HepG2 (cell line): Measurements from ENCODE around the gene FOSB. TPM values are rescaled to one million over a fixed set of nuclear protein-coding genes. Genes with fewer than 3 reads are reported as not detected.

Experiments
- DR1 ChIP-seq: sonication (generic); formaldehyde crosslinking; IDR thresholded peaks from 2 replicates; pipeline ENCODE4 v1.8.0; 2021; ENCODE audit warnings: mild to moderate bottlenecking, missing genetic modification reagents, inconsistent platforms
- ISL2 ChIP-seq: sonication (generic); formaldehyde crosslinking; IDR thresholded peaks from 2 replicates; pipeline ENCODE4 v1.5.0; 2020; ENCODE audit warnings: missing genetic modification reagents
- REPIN1 ChIP-seq: sonication (generic); formaldehyde crosslinking; IDR thresholded peaks from 2 replicates; pipeline ENCODE4 v1.8.0; 2022; ENCODE audit warnings: missing genetic modification reagents, low read depth, mild to moderate bottlenecking, borderline replicate concordance
- SNAPC2 ChIP-seq: sonication (generic); formaldehyde crosslinking; IDR thresholded peaks from 2 replicates; pipeline ENCODE4 v1.8.1; 2022; ENCODE audit warnings: mild to moderate bottlenecking, missing genetic modification reagents
- YEATS2 ChIP-seq: sonication (generic); formaldehyde crosslinking; IDR thresholded peaks from 2 replicates; pipeline ENCODE4 v1.4.0; 2020; ENCODE audit warnings: missing genetic modification reagents, borderline replicate concordance
- YEATS4 ChIP-seq: sonication (generic); formaldehyde crosslinking; IDR thresholded peaks from 2 replicates; pipeline ENCODE4 v1.4.0; 2020; ENCODE audit warnings: missing genetic modification reagents, borderline replicate concordance
- ZBTB38 ChIP-seq: sonication (generic); formaldehyde crosslinking; IDR thresholded peaks from 2 replicates; pipeline ENCODE4 v1.5.1; 2020; ENCODE audit warnings: mild to moderate bottlenecking, missing genetic modification reagents
- ZMAT3 ChIP-seq: sonication (generic); formaldehyde crosslinking; conservative IDR thresholded peaks from 2 replicates; pipeline ENCODE4 v1.7.0; 2021; ENCODE audit warnings: missing genetic modification reagents
- ZNF138 ChIP-seq: sonication (generic); formaldehyde crosslinking; IDR thresholded peaks from 2 replicates; pipeline ENCODE4 v1.5.0; 2020; ENCODE audit warnings: mild to moderate bottlenecking, low read depth, missing genetic modification reagents
- ZNF660 ChIP-seq: sonication (generic); formaldehyde crosslinking; IDR thresholded peaks from 2 replicates; pipeline ENCODE4 v1.5.1; 2020; ENCODE audit warnings: mild to moderate bottlenecking, low read depth, missing genetic modification reagents, borderline replicate concordance
- ZNF678 ChIP-seq: sonication (generic); formaldehyde crosslinking; IDR thresholded peaks from 2 replicates; pipeline ENCODE4 v1.4.0; 2020; ENCODE audit warnings: mild to moderate bottlenecking, missing genetic modification reagents
- ZNF83 ChIP-seq: sonication (generic); formaldehyde crosslinking; IDR thresholded peaks from 2 replicates; pipeline ENCODE4 v1.4.0; 2020; ENCODE audit warnings: missing genetic modification reagents, mild to moderate bottlenecking, borderline replicate concordance
- polyA plus RNA-seq, 8 experiments: library from polyadenylated mRNA; depleted of rRNA in 3 of 8; stranded (reverse) in 7 of 8; unstranded in 1 of 8; fragments of >200 nt; fragmentation: Illumina TruSeq in 4 of 8; extraction: Trizol in 4 of 8; gene quantifications; 2 replicates each; pipeline versions ENCODE4 v1.2.1 to v1.2.3, GENCODE V29; 2011 to 2016; ENCODE audit warnings: low read depth in 4 of 8, missing spikeins in 1 of 8, mixed read lengths in 1 of 8; ENCODE audit not compliant: insufficient read depth in 1 of 8
- total RNA-seq, 5 experiments: library from RNA; depleted of rRNA; stranded (reverse); fragments of >200 nt; fragmentation: Illumina TruSeq; extraction: Trizol; gene quantifications; 2 replicates each; pipeline ENCODE4 v1.2.3, GENCODE V29; 2016; ENCODE audit warnings: low read depth in 1 of 5
- TF ChIP-seq, protein P1 (sequence below): IDR thresholded peaks from 2 replicates; pipeline ENCODE4 v1.6.1; 2016; ENCODE audit warnings: mild to moderate bottlenecking, missing biosample characterization, missing genetic modification reagents
- TF ChIP-seq, protein P2 (sequence below): sonication (generic); formaldehyde crosslinking; IDR thresholded peaks from 2 replicates; pipeline ENCODE4 v1.5.1; 2020; ENCODE audit warnings: mild to moderate bottlenecking, missing genetic modification reagents, moderate library complexity
- TF ChIP-seq, protein P3 (sequence below): sonication (generic); formaldehyde crosslinking; IDR thresholded peaks from 2 replicates; pipeline ENCODE4 v1.4.0; 2020; ENCODE audit warnings: missing genetic modification reagents, low read depth, mild to moderate bottlenecking, borderline replicate concordance
- TF ChIP-seq, protein P4 (sequence below): sonication (generic); formaldehyde crosslinking; IDR thresholded peaks from 2 replicates; pipeline ENCODE4 v1.4.0; 2020; ENCODE audit warnings: mild to moderate bottlenecking, missing genetic modification reagents, borderline replicate concordance
- TF ChIP-seq, protein P5 (sequence below): sonication (generic); formaldehyde crosslinking; IDR thresholded peaks from 2 replicates; pipeline ENCODE4 v1.5.1; 2020; ENCODE audit warnings: mild to moderate bottlenecking, missing genetic modification reagents, moderate library complexity

The FOSB gene
- total and polyA plus RNA-seq, 2 of the 13 experiments (the other 11 are each of a cell fraction or from before 2014, with no cell fraction given), result 2.8 to 6.0 TPM

DNA sequence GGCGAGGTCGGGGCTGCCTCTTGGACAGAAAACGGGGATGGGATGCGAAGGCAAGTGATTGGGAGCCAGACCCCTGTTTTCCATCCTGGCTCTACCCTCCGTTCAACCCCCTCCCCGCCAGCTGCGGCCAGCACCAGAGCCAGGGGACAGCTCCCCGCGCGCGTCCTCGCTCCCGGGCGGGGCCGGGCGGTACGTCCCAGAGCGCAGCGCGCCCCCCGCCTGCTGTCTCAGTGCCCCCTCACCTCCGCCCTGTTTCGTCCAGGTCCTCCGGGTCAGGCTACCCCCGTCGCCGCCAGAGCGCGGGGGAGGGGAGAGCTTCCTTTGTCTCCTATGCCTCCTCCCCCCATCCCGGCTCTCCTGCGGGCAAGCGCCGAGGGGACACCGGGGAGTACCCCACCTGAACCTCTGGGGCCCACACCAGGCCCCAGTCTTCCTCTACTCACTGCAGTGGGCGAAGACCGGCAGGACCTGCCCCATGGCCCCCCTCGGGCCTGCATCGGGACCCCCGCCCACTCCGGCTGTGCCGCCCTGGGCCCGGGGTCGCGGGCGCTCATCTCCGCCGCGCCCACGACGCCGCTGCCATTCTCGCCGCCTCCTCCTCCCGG lies 28.7 kb downstream of the FOSB start (continued):
- TF ChIP-seq ZNF83 (CRISPR knock-in tag), result no peak
- TF ChIP-seq YEATS2 (CRISPR knock-in tag), result peak; percentile 64; the same call in 1 of the 2 replicates
- TF ChIP-seq ZBTB38 (CRISPR knock-in tag), result peak; percentile 65; the same call in 1 of the 2 replicates
- TF ChIP-seq ZNF660 (CRISPR knock-in tag), result no peak
- peak; percentile 47; the same call in 1 of the 2 replicates for TF ChIP-seq ISL2 (CRISPR knock-in tag)
- TF ChIP-seq ZNF678 (CRISPR knock-in tag), result peak; percentile 87; the same call in 1 of the 2 replicates
- TF ChIP-seq, protein P1, sequence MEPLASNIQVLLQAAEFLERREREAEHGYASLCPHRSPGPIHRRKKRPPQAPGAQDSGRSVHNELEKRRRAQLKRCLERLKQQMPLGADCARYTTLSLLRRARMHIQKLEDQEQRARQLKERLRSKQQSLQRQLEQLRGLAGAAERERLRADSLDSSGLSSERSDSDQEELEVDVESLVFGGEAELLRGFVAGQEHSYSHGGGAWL, result peak; percentile 95
- TF ChIP-seq YEATS4 (CRISPR knock-in tag), result peak; percentile 49; the same call in 1 of the 2 replicates
- peak; percentile 81; the same call in 1 of the 2 replicates for TF ChIP-seq ZNF138 (CRISPR knock-in tag)
- peak; percentile 75 for TF ChIP-seq SNAPC2 (CRISPR knock-in tag)
- TF ChIP-seq, protein P2, sequence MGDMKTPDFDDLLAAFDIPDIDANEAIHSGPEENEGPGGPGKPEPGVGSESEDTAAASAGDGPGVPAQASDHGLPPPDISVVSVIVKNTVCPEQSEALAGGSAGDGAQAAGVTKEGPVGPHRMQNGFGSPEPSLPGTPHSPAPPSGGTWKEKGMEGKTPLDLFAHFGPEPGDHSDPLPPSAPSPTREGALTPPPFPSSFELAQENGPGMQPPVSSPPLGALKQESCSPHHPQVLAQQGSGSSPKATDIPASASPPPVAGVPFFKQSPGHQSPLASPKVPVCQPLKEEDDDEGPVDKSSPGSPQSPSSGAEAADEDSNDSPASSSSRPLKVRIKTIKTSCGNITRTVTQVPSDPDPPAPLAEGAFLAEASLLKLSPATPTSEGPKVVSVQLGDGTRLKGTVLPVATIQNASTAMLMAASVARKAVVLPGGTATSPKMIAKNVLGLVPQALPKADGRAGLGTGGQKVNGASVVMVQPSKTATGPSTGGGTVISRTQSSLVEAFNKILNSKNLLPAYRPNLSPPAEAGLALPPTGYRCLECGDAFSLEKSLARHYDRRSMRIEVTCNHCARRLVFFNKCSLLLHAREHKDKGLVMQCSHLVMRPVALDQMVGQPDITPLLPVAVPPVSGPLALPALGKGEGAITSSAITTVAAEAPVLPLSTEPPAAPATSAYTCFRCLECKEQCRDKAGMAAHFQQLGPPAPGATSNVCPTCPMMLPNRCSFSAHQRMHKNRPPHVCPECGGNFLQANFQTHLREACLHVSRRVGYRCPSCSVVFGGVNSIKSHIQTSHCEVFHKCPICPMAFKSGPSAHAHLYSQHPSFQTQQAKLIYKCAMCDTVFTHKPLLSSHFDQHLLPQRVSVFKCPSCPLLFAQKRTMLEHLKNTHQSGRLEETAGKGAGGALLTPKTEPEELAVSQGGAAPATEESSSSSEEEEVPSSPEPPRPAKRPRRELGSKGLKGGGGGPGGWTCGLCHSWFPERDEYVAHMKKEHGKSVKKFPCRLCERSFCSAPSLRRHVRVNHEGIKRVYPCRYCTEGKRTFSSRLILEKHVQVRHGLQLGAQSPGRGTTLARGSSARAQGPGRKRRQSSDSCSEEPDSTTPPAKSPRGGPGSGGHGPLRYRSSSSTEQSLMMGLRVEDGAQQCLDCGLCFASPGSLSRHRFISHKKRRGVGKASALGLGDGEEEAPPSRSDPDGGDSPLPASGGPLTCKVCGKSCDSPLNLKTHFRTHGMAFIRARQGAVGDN (CRISPR knock-in tag), result peak; percentile 62
- TF ChIP-seq, protein P3, sequence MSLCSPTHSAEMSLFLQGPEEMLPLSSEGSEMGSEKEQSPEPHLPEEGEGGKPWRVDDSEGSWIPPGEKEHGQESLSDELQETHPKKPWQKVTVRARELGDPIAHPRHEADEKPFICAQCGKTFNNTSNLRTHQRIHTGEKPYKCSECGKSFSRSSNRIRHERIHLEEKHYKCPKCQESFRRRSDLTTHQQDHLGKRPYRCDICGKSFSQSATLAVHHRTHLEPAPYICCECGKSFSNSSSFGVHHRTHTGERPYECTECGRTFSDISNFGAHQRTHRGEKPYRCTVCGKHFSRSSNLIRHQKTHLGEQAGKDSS (CRISPR knock-in tag), result peak; percentile 72; the same call in 1 of the 2 replicates
- TF ChIP-seq, protein P4, sequence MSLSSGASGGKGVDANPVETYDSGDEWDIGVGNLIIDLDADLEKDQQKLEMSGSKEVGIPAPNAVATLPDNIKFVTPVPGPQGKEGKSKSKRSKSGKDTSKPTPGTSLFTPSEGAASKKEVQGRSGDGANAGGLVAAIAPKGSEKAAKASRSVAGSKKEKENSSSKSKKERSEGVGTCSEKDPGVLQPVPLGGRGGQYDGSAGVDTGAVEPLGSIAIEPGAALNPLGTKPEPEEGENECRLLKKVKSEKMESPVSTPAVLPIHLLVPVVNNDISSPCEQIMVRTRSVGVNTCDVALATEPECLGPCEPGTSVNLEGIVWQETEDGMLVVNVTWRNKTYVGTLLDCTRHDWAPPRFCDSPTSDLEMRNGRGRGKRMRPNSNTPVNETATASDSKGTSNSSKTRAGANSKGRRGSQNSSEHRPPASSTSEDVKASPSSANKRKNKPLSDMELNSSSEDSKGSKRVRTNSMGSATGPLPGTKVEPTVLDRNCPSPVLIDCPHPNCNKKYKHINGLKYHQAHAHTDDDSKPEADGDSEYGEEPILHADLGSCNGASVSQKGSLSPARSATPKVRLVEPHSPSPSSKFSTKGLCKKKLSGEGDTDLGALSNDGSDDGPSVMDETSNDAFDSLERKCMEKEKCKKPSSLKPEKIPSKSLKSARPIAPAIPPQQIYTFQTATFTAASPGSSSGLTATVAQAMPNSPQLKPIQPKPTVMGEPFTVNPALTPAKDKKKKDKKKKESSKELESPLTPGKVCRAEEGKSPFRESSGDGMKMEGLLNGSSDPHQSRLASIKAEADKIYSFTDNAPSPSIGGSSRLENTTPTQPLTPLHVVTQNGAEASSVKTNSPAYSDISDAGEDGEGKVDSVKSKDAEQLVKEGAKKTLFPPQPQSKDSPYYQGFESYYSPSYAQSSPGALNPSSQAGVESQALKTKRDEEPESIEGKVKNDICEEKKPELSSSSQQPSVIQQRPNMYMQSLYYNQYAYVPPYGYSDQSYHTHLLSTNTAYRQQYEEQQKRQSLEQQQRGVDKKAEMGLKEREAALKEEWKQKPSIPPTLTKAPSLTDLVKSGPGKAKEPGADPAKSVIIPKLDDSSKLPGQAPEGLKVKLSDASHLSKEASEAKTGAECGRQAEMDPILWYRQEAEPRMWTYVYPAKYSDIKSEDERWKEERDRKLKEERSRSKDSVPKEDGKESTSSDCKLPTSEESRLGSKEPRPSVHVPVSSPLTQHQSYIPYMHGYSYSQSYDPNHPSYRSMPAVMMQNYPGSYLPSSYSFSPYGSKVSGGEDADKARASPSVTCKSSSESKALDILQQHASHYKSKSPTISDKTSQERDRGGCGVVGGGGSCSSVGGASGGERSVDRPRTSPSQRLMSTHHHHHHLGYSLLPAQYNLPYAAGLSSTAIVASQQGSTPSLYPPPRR (CRISPR knock-in tag), result 0 out of 2 replicates have a peak, but pooled peaks have one; percentile 26
- 0 out of 2 replicates have a peak, but pooled peaks have one; percentile 49 for TF ChIP-seq ZMAT3 (CRISPR knock-in tag)
- TF ChIP-seq, protein P5, sequence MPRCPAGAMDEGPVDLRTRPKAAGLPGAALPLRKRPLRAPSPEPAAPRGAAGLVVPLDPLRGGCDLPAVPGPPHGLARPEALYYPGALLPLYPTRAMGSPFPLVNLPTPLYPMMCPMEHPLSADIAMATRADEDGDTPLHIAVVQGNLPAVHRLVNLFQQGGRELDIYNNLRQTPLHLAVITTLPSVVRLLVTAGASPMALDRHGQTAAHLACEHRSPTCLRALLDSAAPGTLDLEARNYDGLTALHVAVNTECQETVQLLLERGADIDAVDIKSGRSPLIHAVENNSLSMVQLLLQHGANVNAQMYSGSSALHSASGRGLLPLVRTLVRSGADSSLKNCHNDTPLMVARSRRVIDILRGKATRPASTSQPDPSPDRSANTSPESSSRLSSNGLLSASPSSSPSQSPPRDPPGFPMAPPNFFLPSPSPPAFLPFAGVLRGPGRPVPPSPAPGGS, result peak; percentile 47; the same call in 1 of the 2 replicates
- TF ChIP-seq REPIN1 (CRISPR knock-in tag), result peak; percentile 25; the same call in 1 of the 2 replicates
- peak; percentile 51 for TF ChIP-seq DR1 (CRISPR knock-in tag)
